Measurements from ENCODE around the gene LRRC56. TPM values are rescaled to one million over a fixed set of nuclear protein-coding genes. Genes with fewer than 3 reads are reported as not detected.
A peak's percentile ranks its signal among the peaks of the same experiment; 100 is the strongest.

LRRC56 gene
- total and polyA plus RNA-seq, 2 of the 13 experiments (the other 11 are each of a cell fraction or from before 2014, with no cell fraction given), result 0.11 to 0.29 TPM

- no peak for TF ChIP-seq MTA3 (CRISPR knock-in tag; IDR thresholded peaks at IDR 0.05)
- TF ChIP-seq RBAK (CRISPR knock-in tag; IDR thresholded peaks at IDR 0.05), result no peak
- no peak for TF ChIP-seq CCDC6 (CRISPR knock-in tag; IDR thresholded peaks at IDR 0.05)
- no peak for TF ChIP-seq GABPB1 (CRISPR knock-in tag; IDR thresholded peaks at IDR 0.05)
- 0 out of 2 replicates have a peak, but pooled peaks have one; percentile 3 for TF ChIP-seq PAXIP1 (CRISPR knock-in tag; conservative IDR thresholded peaks at IDR 0.05)
- TF ChIP-seq ZSCAN29 (CRISPR knock-in tag; conservative IDR thresholded peaks at IDR 0.05), result no peak
- TF ChIP-seq NFE2L1 (CRISPR knock-in tag; IDR thresholded peaks at IDR 0.05; ENCODE audit: borderline replicate concordance), result no peak
- TF ChIP-seq MXD4 (CRISPR knock-in tag; IDR thresholded peaks at IDR 0.05), result no peak
- no peak for TF ChIP-seq KAT2B (IDR thresholded peaks at IDR 0.05; ENCODE audit: borderline replicate concordance, low read depth, low read length)
- no peak for TF ChIP-seq ZNF644 (CRISPR knock-in tag; IDR thresholded peaks at IDR 0.05; ENCODE audit: low read depth)
- TF ChIP-seq ZNF572 (CRISPR knock-in tag; IDR thresholded peaks at IDR 0.05), result 0 out of 2 replicates have a peak, but pooled peaks have one; percentile 4
- TF ChIP-seq NR2F6 (IDR thresholded peaks at IDR 0.05), result no peak
- TF ChIP-seq NR2F6 (CRISPR knock-in tag; IDR thresholded peaks at IDR 0.05), result no peak
- TF ChIP-seq ATF6 (CRISPR knock-in tag; conservative IDR thresholded peaks at IDR 0.05), result no peak
- TF ChIP-seq ZBTB33 (CRISPR knock-in tag; IDR thresholded peaks at IDR 0.05), result no peak
- TF ChIP-seq KLF15 (CRISPR knock-in tag; IDR thresholded peaks at IDR 0.05; ENCODE audit: borderline replicate concordance), result no peak
- 0 out of 2 replicates have a peak, but pooled peaks have one; percentile 2 for TF ChIP-seq FOXO1 (CRISPR knock-in tag; IDR thresholded peaks at IDR 0.05)
- no peak for TF ChIP-seq ZEB1 (IDR thresholded peaks at IDR 0.05; ENCODE audit: insufficient replicate concordance, low read depth)
- no peak; the same call in 1 of the 2 replicates for TF ChIP-seq IKZF5 (CRISPR knock-in tag; IDR thresholded peaks at IDR 0.05)
- TF ChIP-seq FOXC1 (CRISPR knock-in tag; IDR thresholded peaks at IDR 0.05; ENCODE audit: borderline replicate concordance), result peak; percentile 4; the same call in 1 of the 2 replicates
- no peak for TF ChIP-seq NFE2 (CRISPR knock-in tag; IDR thresholded peaks at IDR 0.05)
- TF ChIP-seq ZNF678 (CRISPR knock-in tag; IDR thresholded peaks at IDR 0.05), result no peak
Observed at GRCh38 chr11:537622-538430, 499 bp downstream of the LRRC56 start (continued).
